HL-60 (cell line): ENCODE results near the gene TBC1D5.
"Not testable (repeated sequence)": the region's sequence is repeated elsewhere in the genome, so short reads cannot be mapped to it uniquely, and the experiment has no call there.

ENCODE experiments used
- DNase-seq, 2 experiments: peaks; one replicate each; pipeline ENCODE4 v3.0.0-alpha.2; 2010 to 2020; ENCODE audit warnings: low read depth in 1 of 2, low spot score in 1 of 2
- H3K27ac ChIP-seq: fragments of 250-450 bp; sonication (Bioruptor Pico); replicated peaks from 2 replicates; pipeline ENCODE4 v1.5.1; 2020; ENCODE audit warnings: mild to moderate bottlenecking, moderate library complexity
- H3K27me3 ChIP-seq: fragments of 250-450 bp; sonication (Bioruptor Pico); 2 replicates; pipeline ENCODE4 v1.5.1; 2021; ENCODE audit warnings: mild to moderate bottlenecking, moderate library complexity; ENCODE audit not compliant: insufficient read depth, poor library complexity, severe bottlenecking
- H3K4me3 ChIP-seq: replicated peaks from 2 replicates; pipeline ENCODE4 v1.5.1; 2011; ENCODE audit warnings: mild to moderate bottlenecking, control low read depth, low read length; ENCODE audit not compliant: insufficient read depth
- GABPA ChIP-seq: IDR thresholded peaks from 2 replicates; pipeline ENCODE4 v1.6.1; 2012; ENCODE audit warnings: low read depth
- POLR2AphosphoS5 ChIP-seq: IDR thresholded peaks from 2 replicates; pipeline ENCODE4 v1.6.1; 2012; ENCODE audit warnings: low read depth
- SPI1 ChIP-seq: IDR thresholded peaks from 2 replicates; pipeline ENCODE4 v1.6.1; 2012; ENCODE audit warnings: low read depth, mild to moderate bottlenecking, borderline replicate concordance
- TF ChIP-seq, protein P1 (sequence below): IDR thresholded peaks from 2 replicates; pipeline ENCODE4 v1.6.1; 2012; ENCODE audit warnings: low read depth; ENCODE audit not compliant: insufficient replicate concordance
- TF ChIP-seq, protein P2 (sequence below): IDR thresholded peaks from one replicate; pipeline ENCODE4 v1.5.1; 2011; ENCODE audit warnings: low read length, control low read depth, inconsistent platforms; ENCODE audit not compliant: insufficient read depth

TBC1D5 gene

DNA sequence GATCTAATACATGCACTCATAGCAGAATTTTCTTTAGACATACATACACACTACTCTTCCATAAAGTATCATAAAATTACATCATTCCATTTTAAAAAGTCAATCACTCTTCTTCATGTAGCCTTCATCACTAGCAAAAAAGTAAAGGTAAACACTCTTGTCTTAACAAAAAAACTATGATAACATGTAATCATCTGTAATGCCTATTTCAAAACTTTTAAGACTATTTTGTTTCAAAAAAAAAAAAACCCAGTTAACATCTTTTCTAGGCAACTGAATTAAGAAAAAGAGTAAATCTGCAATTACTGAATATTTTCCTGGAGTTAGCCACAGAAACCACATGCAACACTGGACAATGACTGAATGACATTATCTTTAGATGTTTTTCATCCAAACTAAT lies 4.8 kb downstream of the TBC1D5 start:
- Histone ChIP-seq H3K4me3 (no peak overlapping the region), H3K27ac (no peak overlapping the region), H3K27me3 (no peaks in the 10 kb centered on the region)
- no peak for DNase-seq
- TF ChIP-seq, protein P1, sequence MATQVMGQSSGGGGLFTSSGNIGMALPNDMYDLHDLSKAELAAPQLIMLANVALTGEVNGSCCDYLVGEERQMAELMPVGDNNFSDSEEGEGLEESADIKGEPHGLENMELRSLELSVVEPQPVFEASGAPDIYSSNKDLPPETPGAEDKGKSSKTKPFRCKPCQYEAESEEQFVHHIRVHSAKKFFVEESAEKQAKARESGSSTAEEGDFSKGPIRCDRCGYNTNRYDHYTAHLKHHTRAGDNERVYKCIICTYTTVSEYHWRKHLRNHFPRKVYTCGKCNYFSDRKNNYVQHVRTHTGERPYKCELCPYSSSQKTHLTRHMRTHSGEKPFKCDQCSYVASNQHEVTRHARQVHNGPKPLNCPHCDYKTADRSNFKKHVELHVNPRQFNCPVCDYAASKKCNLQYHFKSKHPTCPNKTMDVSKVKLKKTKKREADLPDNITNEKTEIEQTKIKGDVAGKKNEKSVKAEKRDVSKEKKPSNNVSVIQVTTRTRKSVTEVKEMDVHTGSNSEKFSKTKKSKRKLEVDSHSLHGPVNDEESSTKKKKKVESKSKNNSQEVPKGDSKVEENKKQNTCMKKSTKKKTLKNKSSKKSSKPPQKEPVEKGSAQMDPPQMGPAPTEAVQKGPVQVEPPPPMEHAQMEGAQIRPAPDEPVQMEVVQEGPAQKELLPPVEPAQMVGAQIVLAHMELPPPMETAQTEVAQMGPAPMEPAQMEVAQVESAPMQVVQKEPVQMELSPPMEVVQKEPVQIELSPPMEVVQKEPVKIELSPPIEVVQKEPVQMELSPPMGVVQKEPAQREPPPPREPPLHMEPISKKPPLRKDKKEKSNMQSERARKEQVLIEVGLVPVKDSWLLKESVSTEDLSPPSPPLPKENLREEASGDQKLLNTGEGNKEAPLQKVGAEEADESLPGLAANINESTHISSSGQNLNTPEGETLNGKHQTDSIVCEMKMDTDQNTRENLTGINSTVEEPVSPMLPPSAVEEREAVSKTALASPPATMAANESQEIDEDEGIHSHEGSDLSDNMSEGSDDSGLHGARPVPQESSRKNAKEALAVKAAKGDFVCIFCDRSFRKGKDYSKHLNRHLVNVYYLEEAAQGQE, result no peak

DNA sequence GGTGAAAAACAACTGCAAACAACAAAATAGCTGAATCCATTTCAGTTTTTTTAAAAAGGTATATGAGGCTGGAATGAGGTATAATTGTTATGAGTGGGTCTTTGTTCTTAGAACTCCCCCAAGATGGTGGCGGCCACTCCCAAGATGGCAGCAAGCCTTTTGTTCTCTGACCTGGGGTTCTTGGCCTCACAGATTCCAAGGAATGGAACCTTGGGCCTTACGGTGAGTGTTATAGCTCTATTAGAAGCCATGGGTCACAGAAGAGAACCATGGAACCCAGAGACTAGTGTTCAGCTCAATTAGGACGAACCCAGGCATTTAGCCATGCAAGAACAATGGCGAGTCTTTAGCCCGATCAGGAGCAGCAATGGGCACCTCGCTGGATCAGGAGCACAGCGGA lies 7.1 kb downstream of the TBC1D5 start:
- H3K27ac ChIP-seq, DNase-seq, H3K27me3 ChIP-seq, H3K4me3 ChIP-seq: not testable (repeated sequence)

DNA sequence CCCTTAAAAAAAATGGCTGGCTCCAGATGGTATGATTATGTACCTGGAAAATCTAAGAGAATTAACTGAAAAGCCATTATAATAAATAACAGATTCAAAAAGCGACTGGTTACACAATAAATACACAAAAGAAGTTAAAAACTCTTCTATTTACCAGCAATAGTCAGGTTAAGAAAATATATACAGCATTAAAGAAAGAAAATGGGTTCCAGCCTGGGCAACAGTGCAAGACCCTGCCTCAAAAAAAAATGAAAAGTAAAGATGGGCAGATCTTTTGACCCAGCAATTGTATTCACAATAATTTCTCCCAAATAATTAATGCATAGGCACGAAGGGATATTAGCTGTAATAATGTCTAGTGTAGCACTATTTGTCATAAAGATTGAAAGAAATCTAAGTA lies 8.7 kb downstream of the TBC1D5 start:
- H3K4me3 ChIP-seq, result no peak overlapping the region
- no peaks in the 10 kb centered on the region for H3K27me3 ChIP-seq
- no peak overlapping the region for H3K27ac ChIP-seq
- TF ChIP-seq SPI1, result no peak
- TF ChIP-seq POLR2AphosphoS5, result no peak
- TF ChIP-seq GABPA, result no peak
- TF ChIP-seq, protein P1, result no peak
- TF ChIP-seq, protein P2, sequence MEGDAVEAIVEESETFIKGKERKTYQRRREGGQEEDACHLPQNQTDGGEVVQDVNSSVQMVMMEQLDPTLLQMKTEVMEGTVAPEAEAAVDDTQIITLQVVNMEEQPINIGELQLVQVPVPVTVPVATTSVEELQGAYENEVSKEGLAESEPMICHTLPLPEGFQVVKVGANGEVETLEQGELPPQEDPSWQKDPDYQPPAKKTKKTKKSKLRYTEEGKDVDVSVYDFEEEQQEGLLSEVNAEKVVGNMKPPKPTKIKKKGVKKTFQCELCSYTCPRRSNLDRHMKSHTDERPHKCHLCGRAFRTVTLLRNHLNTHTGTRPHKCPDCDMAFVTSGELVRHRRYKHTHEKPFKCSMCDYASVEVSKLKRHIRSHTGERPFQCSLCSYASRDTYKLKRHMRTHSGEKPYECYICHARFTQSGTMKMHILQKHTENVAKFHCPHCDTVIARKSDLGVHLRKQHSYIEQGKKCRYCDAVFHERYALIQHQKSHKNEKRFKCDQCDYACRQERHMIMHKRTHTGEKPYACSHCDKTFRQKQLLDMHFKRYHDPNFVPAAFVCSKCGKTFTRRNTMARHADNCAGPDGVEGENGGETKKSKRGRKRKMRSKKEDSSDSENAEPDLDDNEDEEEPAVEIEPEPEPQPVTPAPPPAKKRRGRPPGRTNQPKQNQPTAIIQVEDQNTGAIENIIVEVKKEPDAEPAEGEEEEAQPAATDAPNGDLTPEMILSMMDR, result no peak
- DNase-seq, result no peak

DNA sequence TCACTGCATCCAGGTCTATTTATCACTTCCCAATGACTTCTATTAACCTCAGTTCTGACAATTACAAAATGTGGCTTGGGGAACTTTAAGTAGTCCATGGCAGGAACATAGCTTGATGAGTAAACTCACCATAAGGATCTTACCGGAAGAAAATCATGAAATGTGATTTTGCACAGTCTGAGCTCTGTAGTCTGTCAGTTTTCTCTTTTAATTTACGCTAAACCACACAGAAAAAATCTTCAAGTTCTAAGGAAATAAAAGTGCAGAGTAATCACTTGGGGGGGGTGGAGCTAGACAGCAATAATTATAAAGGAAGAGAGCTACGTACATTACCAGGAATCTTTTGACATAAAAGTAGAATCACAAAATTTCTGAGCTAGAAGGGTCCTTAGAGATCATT lies 9.2 kb downstream of the TBC1D5 start:
- no peak overlapping the region for H3K27ac ChIP-seq
- no peak overlapping the region for H3K4me3 ChIP-seq
- TF ChIP-seq GABPA, result no peak
- TF ChIP-seq POLR2AphosphoS5, result no peak
- TF ChIP-seq, protein P1, result no peak
- TF ChIP-seq, protein P2, result no peak
- TF ChIP-seq SPI1, result no peak
- DNase-seq, result no peak
- no peaks in the 10 kb centered on the region for H3K27me3 ChIP-seq
